K562 (cell line): ENCODE results near the gene PHF19. TPM values are rescaled to one million over a fixed set of nuclear protein-coding genes. Genes with fewer than 3 reads are reported as not detected.

ENCODE experiments used
- ATAC-seq: fragments of 200-7000 bp; cut with Tn5 transposase; 3 replicates; pipeline ENCODE4 v1.9.1; 2020; ENCODE audit warnings: moderate library complexity
- BruUV-seq: library from RNA; stranded (reverse); fragments of 400-500 nt; replicated peaks from 2 replicates; lab custom pipeline; 2021; lab: Mats Ljungman, UMichigan
- CTCF ChIA-PET: fragments of 300-600 bp; formaldehyde crosslinking; extraction: SDS; loops from one replicate; lab custom pipeline; 2021; ENCODE audit warnings: low intra/inter-chr PET ratio; lab: Yijun Ruan, JAX
- POLR2A ChIA-PET: fragments of 300-600, 350-650 bp; sonication (Branson Sonifier 250); formaldehyde crosslinking; extraction: SDS; loops from one replicate; lab custom pipeline; 2021; ENCODE audit warnings: antibody characterized with exemption, inconsistent platforms; lab: Yijun Ruan, JAX
- DNase-seq, 4 experiments: peaks; one replicate each; pipeline versions ENCODE4 v3.0.0 to v3.0.0-alpha.2; 2011 to 2018; ENCODE audit warnings: low spot score in 3 of 4, mixed read lengths in 3 of 4; ENCODE audit errors: extremely low read depth in 1 of 4
- FAIRE-seq: peaks from 2 replicates; lab custom pipeline; 2011; peaks lifted over from hg19 to GRCh38; lab: Jason Lieb, UNC
- H2AFZ ChIP-seq: 2 replicates; pipeline ENCODE4 v1.6.0; 2011; ENCODE audit warnings: low read depth, low read length, control low read depth, inconsistent platforms
- H3K27ac ChIP-seq: fragments of 200-600 bp; 3 replicates; pipeline ENCODE4 v1.8.0; 2011; ENCODE audit warnings: low read depth, mild to moderate bottlenecking, control low read depth, inconsistent platforms, low read length, moderate library complexity, mixed read lengths; ENCODE audit errors: extremely low read depth
- H3K27me3 ChIP-seq, 2 experiments: fragments of 300-600 bp in 1 of 2; 2 replicates in 1 of 2; 3 replicates in 1 of 2; pipeline versions ENCODE4 v1.6.0 to v1.8.0; 2011; ENCODE audit warnings: inconsistent platforms in 2 of 2, low read length in 2 of 2, mild to moderate bottlenecking in 1 of 2, mixed read lengths in 1 of 2, moderate library complexity in 1 of 2; ENCODE audit not compliant: control insufficient read depth in 2 of 2, insufficient read depth in 2 of 2
- H3K36me3 ChIP-seq: fragments of 300-600 bp; 3 replicates; pipeline ENCODE4 v1.8.0; 2011; ENCODE audit warnings: mild to moderate bottlenecking, low read length, inconsistent platforms; ENCODE audit not compliant: control insufficient read depth, insufficient read depth
- H3K4me1 ChIP-seq, 2 experiments: fragments of 200-600 bp in 1 of 2; replicated peaks in 1 of 2; 2 replicates in 1 of 2; 3 replicates in 1 of 2; pipeline versions ENCODE4 v1.5.1 to v1.8.0; 2011; ENCODE audit warnings: inconsistent platforms in 2 of 2, low read length in 2 of 2, mild to moderate bottlenecking in 1 of 2, mixed read lengths in 1 of 2, moderate library complexity in 1 of 2; ENCODE audit not compliant: control insufficient read depth in 2 of 2, insufficient read depth in 2 of 2
- H3K4me2 ChIP-seq: 2 replicates; pipeline ENCODE4 v1.6.1; 2011; ENCODE audit warnings: low read length, control low read depth, inconsistent platforms, mixed read lengths; ENCODE audit not compliant: insufficient read depth
- H3K4me3 ChIP-seq: fragments of 200-600 bp; sonication (generic), shearing (Covaris generic); 2 replicates; pipeline ENCODE4 v1.5.1; 2016; ENCODE audit warnings: control low read depth, inconsistent platforms
- H3K79me2 ChIP-seq: fragments of 200-600 bp; 3 replicates; pipeline ENCODE4 v1.8.0; 2011; ENCODE audit warnings: low read length, inconsistent platforms; ENCODE audit not compliant: control insufficient read depth, insufficient read depth
- H3K9ac ChIP-seq, 2 experiments: 2 replicates each; pipeline versions ENCODE4 v1.6.0 to v1.6.1; 2011; ENCODE audit warnings: low read depth in 2 of 2, low read length in 2 of 2, control low read depth in 1 of 2, inconsistent platforms in 1 of 2, mild to moderate bottlenecking in 1 of 2, mixed read lengths in 1 of 2; ENCODE audit not compliant: insufficient read depth in 1 of 2
- H3K9me1 ChIP-seq: one replicate; pipeline ENCODE4 v1.6.0; 2011; ENCODE audit warnings: inconsistent platforms, mild to moderate bottlenecking, low read length, moderate library complexity; ENCODE audit not compliant: control insufficient read depth, insufficient read depth
- H3K9me3 ChIP-seq: replicated peaks from 2 replicates; pipeline ENCODE4 v1.5.1; 2011; ENCODE audit warnings: low read depth, low read length, inconsistent platforms; ENCODE audit not compliant: control insufficient read depth, insufficient read depth
- H4K20me1 ChIP-seq: replicated peaks from 2 replicates; pipeline ENCODE4 v1.6.1; 2011; ENCODE audit warnings: low read length, inconsistent platforms, mixed read lengths; ENCODE audit not compliant: control insufficient read depth, insufficient read depth
- ARID3A ChIP-seq: IDR thresholded peaks from 2 replicates; pipeline ENCODE4 v1.6.1; 2012; ENCODE audit warnings: low read depth, low read length, improper control_type of control experiment, borderline replicate concordance
- CHD2 ChIP-seq: IDR thresholded peaks from 2 replicates; pipeline ENCODE4 v1.6.1; 2011; ENCODE audit warnings: low read depth, low read length
- JUND ChIP-seq, 2 experiments: IDR thresholded peaks; 2 replicates in 1 of 2; 3 replicates in 1 of 2; pipeline ENCODE4 v1.6.1; 2011; ENCODE audit warnings: borderline replicate concordance in 2 of 2, low read depth in 2 of 2, low read length in 2 of 2, improper control_type of control experiment in 1 of 2, missing biosample characterization in 1 of 2, missing genetic modification characterization in 1 of 2, missing genetic modification reagents in 1 of 2
- RCOR1 ChIP-seq, 2 experiments: IDR thresholded peaks; 2 replicates each; pipeline ENCODE4 v1.6.1; 2012; ENCODE audit warnings: low read depth in 2 of 2, low read length in 2 of 2, borderline replicate concordance in 1 of 2, improper control_type of control experiment in 1 of 2
- TBL1XR1 ChIP-seq, 2 experiments: IDR thresholded peaks; 2 replicates each; pipeline ENCODE4 v1.6.1; 2012; ENCODE audit warnings: improper control_type of control experiment in 2 of 2, low read length in 2 of 2, mild to moderate bottlenecking in 1 of 2
- YBX1 ChIP-seq: fragments of 450-650 bp; IDR thresholded peaks from 2 replicates; pipeline ENCODE4 v1.7.1; 2016; ENCODE audit warnings: mild to moderate bottlenecking
- ZNF384 ChIP-seq: IDR thresholded peaks from 2 replicates; pipeline ENCODE4 v1.6.1; 2012; ENCODE audit warnings: low read depth, low read length, improper control_type of control experiment
- WGBS: fragments of 100-300 bp; shearing (Covaris generic); methylation state at CpG from one replicate; pipeline ENCODE4 v1.1.6; 2016; ENCODE audit warnings: low coverage, mixed read lengths; ENCODE audit not compliant: insufficient coverage; ENCODE audit errors: missing lambda C conversion rate; 5-methylcytosine and 5-hydroxymethylcytosine counted together
- in situ Hi-C: fragments of 300-500 bp; cut with MboI; formaldehyde crosslinking; loops from 4 replicates; pipeline ENCODE4 v1.15.0; 2018; ENCODE audit warnings: inconsistent platforms, mixed read lengths
- intact Hi-C: fragments of 100-400 bp; cut with micrococcal nuclease; formaldehyde crosslinking; loops from 2 replicates; pipeline ENCODE4 v1.14.2; 2022
- polyA plus RNA-seq, 8 experiments: library from polyadenylated mRNA; depleted of rRNA in 4 of 8; stranded (reverse) in 5 of 8; unstranded in 3 of 8; fragments of >200 nt; fragmentation: Nextera tagmentation in 2 of 8; fragmentation: Illumina TruSeq in 1 of 8; extraction: Ambion mirVana in 2 of 8; extraction: Trizol in 1 of 8; gene quantifications; 2 replicates each; pipeline versions ENCODE4 v1.2.1 to v1.2.3, GENCODE V29; 2011 to 2014; ENCODE audit warnings: inconsistent platforms in 1 of 8, missing spikeins in 1 of 8
- total RNA-seq, 7 experiments: library from RNA; depleted of rRNA in 6 of 7; stranded (reverse); fragments of >200 nt in 6 of 7; fragmentation: Illumina TruSeq in 2 of 7; extraction: Trizol in 2 of 7; gene quantifications; 2 replicates each; pipeline versions ENCODE4 v1.2.1 to v1.2.3, GENCODE V29; 2011 to 2021; ENCODE audit warnings: low replicate concordance in 1 of 7
- TF ChIP-seq, protein P1 (sequence below), 2 experiments: fragments of 150-350 bp in 1 of 2; IDR thresholded peaks; 2 replicates each; pipeline ENCODE4 v1.6.1; 2012 to 2016; ENCODE audit warnings: low read depth in 2 of 2, low read length in 2 of 2, mild to moderate bottlenecking in 1 of 2, moderate library complexity in 1 of 2

PHF19 gene
- total and polyA plus RNA-seq, 9 of the 15 experiments (the other 6 are each of a cell fraction or from before 2014, with no cell fraction given), result 95.8 to 403 (median 255) TPM

- DNase-seq (peak; percentile 66 to 77 (median 74)), FAIRE-seq (no peak), ATAC-seq (peak; percentile 39)
- Histone ChIP-seq H3K4me3 (no peak overlapping the region), H2AFZ (no peak overlapping the region), H3K27ac (no peak overlapping the region), H3K36me3 (no peaks in the 10 kb centered on the region), H3K79me2 (peaks cover 2% of the 10 kb centered on the region; the same call in 1 of the 3 replicates), H3K9ac (0 out of 4 replicates have a peak overlapping the region, but pooled peaks of 1 of the 2 experiments have one; percentile 15), H3K9me3 (no peaks in the 10 kb centered on the region), H3K4me2 (no peak overlapping the region), H3K27me3 (no peaks in the 10 kb centered on the region), H3K4me1 (peaks cover 25 to 28% of the 10 kb centered on the region in 2 experiments), H3K9me1 (no peaks in the 10 kb centered on the region), H4K20me1 (no peaks in the 10 kb centered on the region)
- WGBS, result 3% methylated on average over 3 of the region's 3 CpGs
- CTCF ChIA-PET, result no interaction called here
- intact Hi-C loops (no loop called here), in situ Hi-C loops (no loop called here)
- POLR2A ChIA-PET, result interaction anchor here (0.7 to 22.9 kb wide), 9 partner anchors 9 to 352 kb away, joined by 3 to 464 read pairs (median 7); partner anchors contain the start of gene PHF19
- BruUV-seq, result no TSS peak
- 0 out of 2 replicates have a peak, but pooled peaks have one; percentile 15 for TF ChIP-seq CHD2
- TF ChIP-seq ARID3A, result 0 out of 2 replicates have a peak, but pooled peaks have one; percentile 26
- TF ChIP-seq TBL1XR1 (IDR thresholded peaks at IDR 0.05; ENCODE audit: low read length in 2 of 2), result peak in 1 of 2 experiments; percentile 70; a peak in 2 of 4 replicates
- peak; percentile 93 for TF ChIP-seq ZNF384
- TF ChIP-seq RCOR1 (IDR thresholded peaks at IDR 0.05; ENCODE audit: borderline replicate concordance in 1 of 2, low read depth in 2 of 2, low read length in 2 of 2), result peak; percentile 15 to 85; a peak in 2 of 4 replicates
- no peak for TF ChIP-seq YBX1
- TF ChIP-seq, protein P1, sequence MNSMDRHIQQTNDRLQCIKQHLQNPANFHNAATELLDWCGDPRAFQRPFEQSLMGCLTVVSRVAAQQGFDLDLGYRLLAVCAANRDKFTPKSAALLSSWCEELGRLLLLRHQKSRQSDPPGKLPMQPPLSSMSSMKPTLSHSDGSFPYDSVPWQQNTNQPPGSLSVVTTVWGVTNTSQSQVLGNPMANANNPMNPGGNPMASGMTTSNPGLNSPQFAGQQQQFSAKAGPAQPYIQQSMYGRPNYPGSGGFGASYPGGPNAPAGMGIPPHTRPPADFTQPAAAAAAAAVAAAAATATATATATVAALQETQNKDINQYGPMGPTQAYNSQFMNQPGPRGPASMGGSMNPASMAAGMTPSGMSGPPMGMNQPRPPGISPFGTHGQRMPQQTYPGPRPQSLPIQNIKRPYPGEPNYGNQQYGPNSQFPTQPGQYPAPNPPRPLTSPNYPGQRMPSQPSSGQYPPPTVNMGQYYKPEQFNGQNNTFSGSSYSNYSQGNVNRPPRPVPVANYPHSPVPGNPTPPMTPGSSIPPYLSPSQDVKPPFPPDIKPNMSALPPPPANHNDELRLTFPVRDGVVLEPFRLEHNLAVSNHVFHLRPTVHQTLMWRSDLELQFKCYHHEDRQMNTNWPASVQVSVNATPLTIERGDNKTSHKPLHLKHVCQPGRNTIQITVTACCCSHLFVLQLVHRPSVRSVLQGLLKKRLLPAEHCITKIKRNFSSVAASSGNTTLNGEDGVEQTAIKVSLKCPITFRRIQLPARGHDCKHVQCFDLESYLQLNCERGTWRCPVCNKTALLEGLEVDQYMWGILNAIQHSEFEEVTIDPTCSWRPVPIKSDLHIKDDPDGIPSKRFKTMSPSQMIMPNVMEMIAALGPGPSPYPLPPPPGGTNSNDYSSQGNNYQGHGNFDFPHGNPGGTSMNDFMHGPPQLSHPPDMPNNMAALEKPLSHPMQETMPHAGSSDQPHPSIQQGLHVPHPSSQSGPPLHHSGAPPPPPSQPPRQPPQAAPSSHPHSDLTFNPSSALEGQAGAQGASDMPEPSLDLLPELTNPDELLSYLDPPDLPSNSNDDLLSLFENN (IDR thresholded peaks at IDR 0.05; ENCODE audit: low read depth in 2 of 2, low read length in 2 of 2), result 0 out of 4 replicates have a peak, but pooled peaks of 1 of the 2 experiments have one; percentile 10
- TF ChIP-seq JUND (IDR thresholded peaks at IDR 0.05; ENCODE audit: borderline replicate concordance, low read depth, low read length), result peak; percentile 18; the same call in 1 of the 2 replicates
- TF ChIP-seq JUND (tag; IDR thresholded peaks at IDR 0.05; ENCODE audit: borderline replicate concordance, low read depth, low read length), result no peak
Observed at GRCh38 chr9:120883608-120883996, 6.6 kb upstream of the PHF19 start.
